ENCODE data around the gene RBCK1.

GRCh38 chr20:428658-429200 lies 20.6 kb downstream of the RBCK1 start:
- TF ChIP-seq CTCF (IDR thresholded peaks at IDR 0.05), result no peak
- TF ChIP-seq POLR2A (IDR thresholded peaks at IDR 0.05), result no peak

Measured in testis (tissue), 2 donors.